Tibial nerve (tissue), 4 donors: ENCODE results near the gene PLPPR3.
"Not testable (repeated sequence)": the region's sequence is repeated elsewhere in the genome, so short reads cannot be mapped to it uniquely, and the experiment has no call there.

ENCODE experiments used
- CTCF ChIP-seq, 5 experiments: fragments of 200-600 bp in 3 of 5; fragments of 450-650 bp in 2 of 5; sonication (generic) in 3 of 5; IDR thresholded peaks; one replicate each; pipeline ENCODE4 v1.5.1; 2016 to 2019; ENCODE audit warnings: antibody characterized with exemption in 5 of 5, mild to moderate bottlenecking in 3 of 5, moderate library complexity in 2 of 5
- EP300 ChIP-seq, 2 donors: sonication (generic); formaldehyde crosslinking; IDR thresholded peaks; one replicate each; pipeline ENCODE4 v1.6.1; 2017; ENCODE audit warnings: antibody characterized with exemption in 2 of 2, mild to moderate bottlenecking in 1 of 2
- POLR2A ChIP-seq, 2 donors: fragments of 450-650 bp; IDR thresholded peaks; one replicate each; pipeline ENCODE4 v1.6.1; 2017; ENCODE audit warnings: antibody characterized with exemption in 2 of 2, mild to moderate bottlenecking in 2 of 2, moderate library complexity in 2 of 2

GRCh38 chr19:842802-843179 lies 21.0 kb upstream of the PLPPR3 start:
- TF ChIP-seq CTCF, EP300, POLR2A (IDR thresholded peaks at IDR 0.05): not testable (repeated sequence)
